CD4-positive, alpha-beta T cell treated with Interleukin-1 beta for 1 hour (primary cell): ENCODE results near the gene MLKL.
A peak's percentile ranks its signal among the peaks of the same experiment; 100 is the strongest.
"Not testable (repeated sequence)": the region's sequence is repeated elsewhere in the genome, so short reads cannot be mapped to it uniquely, and the experiment has no call there.

Experiments used
- DNase-seq, 2 donors: peaks; one replicate each; pipeline ENCODE4 v3.0.0-alpha.2; 2020 to 2022

The MLKL gene

GRCh38 chr16:74695450-74696422, 4.9 kb downstream of the MLKL start:
- DNase-seq, result peak; percentile 80 to 83

- no peak for DNase-seq
Measured at GRCh38 chr16:74691093-74691855, 9.4 kb downstream of the MLKL start.

GRCh38 chr16:74682556-74682955, 18.1 kb downstream of the MLKL start:
- DNase-seq, result no peak

GRCh38 chr16:74680681-74681080, 20.0 kb downstream of the MLKL start:
- no peak for DNase-seq

- no peak for DNase-seq
Measured at GRCh38 chr16:74679983-74680382, 20.7 kb downstream of the MLKL start.

GRCh38 chr16:74677868-74678267, 22.8 kb downstream of the MLKL start:
- DNase-seq, result no peak

GRCh38 chr16:74673876-74674275, 26.8 kb downstream of the MLKL start:
- no peak for DNase-seq

GRCh38 chr16:74668877-74669276, 31.8 kb downstream of the MLKL start:
- not testable (repeated sequence) for DNase-seq

- peak; percentile 6 to 16 for DNase-seq
Measured at GRCh38 chr16:74667255-74667700, 33.4 kb downstream of the MLKL start.

GRCh38 chr16:74666425-74667254, 34.0 kb downstream of the MLKL start, which contains the start of gene RFWD3:
RFWD3 (minus strand) TSS chr16:74666877; CDS start chr16:74661449, 5,428 bp downstream.
- DNase-seq, result peak; percentile 98 to 99

- no peak for DNase-seq
Measured at GRCh38 chr16:74666010-74666421, 34.6 kb downstream of the MLKL start.

- DNase-seq, result no peak
Measured at GRCh38 chr16:74661064-74661463, 39.6 kb downstream of the MLKL start.

- DNase-seq, result no peak
Measured at GRCh38 chr16:74660383-74660782, 40.3 kb downstream of the MLKL start.

GRCh38 chr16:74659041-74659440, 41.6 kb downstream of the MLKL start:
- no peak for DNase-seq

- no peak for DNase-seq
Measured at GRCh38 chr16:74657870-74658642, 42.6 kb downstream of the MLKL start.

- no peak for DNase-seq
Measured at GRCh38 chr16:74654536-74655050, 46.1 kb downstream of the MLKL start.

- DNase-seq, result not testable (repeated sequence)
Measured at GRCh38 chr16:74652883-74653282, 47.8 kb downstream of the MLKL start.

- DNase-seq, result no peak
Measured at GRCh38 chr16:74652249-74652648, 48.4 kb downstream of the MLKL start.

- DNase-seq, result no peak
Measured at GRCh38 chr16:74651841-74652240, 48.8 kb downstream of the MLKL start.

- DNase-seq, result peak in 1 of 2 donors; percentile 27
Measured at GRCh38 chr16:74650966-74651567, 49.6 kb downstream of the MLKL start.
